Measurements from ENCODE around the gene TDRD9. TPM values are rescaled to one million over a fixed set of nuclear protein-coding genes. Genes with fewer than 3 reads are reported as not detected.

The TDRD9 gene
- total and polyA plus RNA-seq, 2 experiments from 2014 or later: 0.73 to 1.3 TPM

- no peak overlapping the region for H3K4me3 ChIP-seq
- H3K9me3 ChIP-seq (ENCODE audit: low read depth): no peaks in the 10 kb centered on the region
- H2AFZ ChIP-seq: no peak overlapping the region
- no peaks in the 10 kb centered on the region for H3K9me2 ChIP-seq (replicated peaks; ENCODE audit: insufficient read depth)
- H3K4me1 ChIP-seq (ENCODE audit: insufficient read depth): no peaks in the 10 kb centered on the region
- no peak overlapping the region for H3K27ac ChIP-seq
- WGBS (ENCODE audit: low lambda C conversion rate, missing lambda C conversion rate): 25% methylated on average over 6 of the region's 6 CpGs
- no peaks in the 10 kb centered on the region for H3K27me3 ChIP-seq
- no peaks in the 10 kb centered on the region for H4K20me1 ChIP-seq (ENCODE audit: insufficient read depth, poor library complexity, severe bottlenecking)
- H3K36me3 ChIP-seq (replicated peaks; ENCODE audit: insufficient read depth, low read depth): no peaks in the 10 kb centered on the region
- TF ChIP-seq CTCF (IDR thresholded peaks at IDR 0.05; ENCODE audit: poor library complexity) (peak; percentile 60), EZH2 (IDR thresholded peaks at IDR 0.05; ENCODE audit: borderline replicate concordance) (no peak), EZH2phosphoT487 (IDR thresholded peaks at IDR 0.05; ENCODE audit: low read depth, severe bottlenecking, unreplicated experiment) (no peak)
- H3K4me2 ChIP-seq: no peak overlapping the region
- DNase-seq (ENCODE audit: low spot score): peak; percentile 41
- H3K79me2 ChIP-seq: no peaks in the 10 kb centered on the region
Observed at GRCh38 chr14:104075530-104076151, 147.4 kb downstream of the TDRD9 start.

GRCh38 chr14:104076743-104077142, 148.5 kb downstream of the TDRD9 start:
- no peaks in the 10 kb centered on the region for H3K27me3 ChIP-seq
- no peaks in the 10 kb centered on the region for H3K4me1 ChIP-seq (ENCODE audit: insufficient read depth)
- H3K4me3 ChIP-seq: no peak overlapping the region
- H3K9me3 ChIP-seq (ENCODE audit: low read depth): no peaks in the 10 kb centered on the region
- no peaks in the 10 kb centered on the region for H3K9me2 ChIP-seq (replicated peaks; ENCODE audit: insufficient read depth)
- no peak overlapping the region for H2AFZ ChIP-seq
- no peaks in the 10 kb centered on the region for H3K79me2 ChIP-seq
- WGBS (ENCODE audit: low lambda C conversion rate, missing lambda C conversion rate): 88% methylated on average over 5 of the region's 5 CpGs
- H3K4me2 ChIP-seq: no peak overlapping the region
- H3K36me3 ChIP-seq (replicated peaks; ENCODE audit: insufficient read depth, low read depth): no peaks in the 10 kb centered on the region
- H3K27ac ChIP-seq: no peak overlapping the region
- H4K20me1 ChIP-seq (ENCODE audit: insufficient read depth, poor library complexity, severe bottlenecking): no peaks in the 10 kb centered on the region
- TF ChIP-seq EZH2phosphoT487 (IDR thresholded peaks at IDR 0.05; ENCODE audit: low read depth, severe bottlenecking, unreplicated experiment) (no peak), EZH2 (IDR thresholded peaks at IDR 0.05; ENCODE audit: borderline replicate concordance) (no peak), CTCF (IDR thresholded peaks at IDR 0.05; ENCODE audit: poor library complexity) (no peak)
- no peak for DNase-seq (ENCODE audit: low spot score)

- Histone ChIP-seq H3K36me3 (replicated peaks; ENCODE audit: insufficient read depth, low read depth) (no peaks in the 10 kb centered on the region), H3K9me3 (ENCODE audit: low read depth) (no peaks in the 10 kb centered on the region), H3K4me1 (ENCODE audit: insufficient read depth) (no peaks in the 10 kb centered on the region), H3K27ac (no peak overlapping the region), H2AFZ (no peak overlapping the region), H3K27me3 (no peaks in the 10 kb centered on the region), H4K20me1 (ENCODE audit: insufficient read depth, poor library complexity, severe bottlenecking) (no peaks in the 10 kb centered on the region), H3K4me3 (no peak overlapping the region), H3K9me2 (replicated peaks; ENCODE audit: insufficient read depth) (no peaks in the 10 kb centered on the region), H3K4me2 (no peak overlapping the region), H3K79me2 (no peaks in the 10 kb centered on the region)
- DNase-seq (ENCODE audit: low spot score): peak; percentile 94
- 2% methylated on average over 7 of the region's 7 CpGs for WGBS (ENCODE audit: low lambda C conversion rate, missing lambda C conversion rate)
- TF ChIP-seq EZH2 (IDR thresholded peaks at IDR 0.05; ENCODE audit: borderline replicate concordance): no peak
- TF ChIP-seq CTCF (IDR thresholded peaks at IDR 0.05; ENCODE audit: poor library complexity): peak; percentile 100
Observed at GRCh38 chr14:104078031-104078455, 149.8 kb downstream of the TDRD9 start.

Measured in hepatocyte (in vitro differentiated cells).